Measurements from ENCODE around the gene TRIM54.
"Not testable (repeated sequence)": the region's sequence is repeated elsewhere in the genome, so short reads cannot be mapped to it uniquely, and the experiment has no call there.

The TRIM54 gene

DNA sequence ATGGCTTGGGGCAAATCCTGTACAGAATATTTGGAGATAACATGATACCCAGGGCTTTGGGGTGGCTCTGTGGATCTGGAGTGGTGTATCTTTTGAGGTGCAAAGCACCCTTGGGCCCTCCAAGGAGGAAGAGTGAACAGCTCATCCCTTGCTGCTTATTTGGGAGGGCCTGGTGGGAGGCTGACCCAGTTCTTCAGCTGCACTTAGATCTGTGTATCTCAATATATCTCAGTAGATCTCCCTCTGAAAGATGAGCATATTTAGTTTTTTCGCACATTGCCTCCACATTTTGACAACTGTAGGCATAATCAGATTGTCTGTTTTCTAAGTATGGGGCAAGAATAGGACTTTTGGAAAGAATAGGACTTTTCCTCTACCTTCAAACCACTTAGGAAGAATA, 2.8 kb downstream of the TRIM54 start:
- DNase-seq (ENCODE audit: low read depth): no peak

DNA sequence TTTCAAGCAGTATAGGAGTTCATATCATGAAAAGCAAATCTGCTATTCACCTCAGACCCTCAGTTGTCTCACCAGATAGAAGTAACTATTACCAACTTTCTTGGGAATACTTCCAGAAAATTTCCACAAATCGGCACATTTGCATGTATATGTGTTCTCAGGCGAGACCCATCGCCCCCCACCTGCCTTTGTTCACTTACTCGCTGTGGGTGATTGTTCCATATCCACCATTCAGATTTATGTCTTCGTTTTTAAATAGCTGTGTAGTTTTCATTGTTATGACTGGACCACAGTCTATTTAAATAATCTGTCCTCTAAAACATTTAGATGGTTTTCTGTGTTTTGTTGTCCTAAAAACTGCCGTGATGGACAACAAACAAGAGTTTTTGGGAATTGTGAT, 3.3 kb downstream of the TRIM54 start:
- no peak for DNase-seq (ENCODE audit: low read depth)

DNA sequence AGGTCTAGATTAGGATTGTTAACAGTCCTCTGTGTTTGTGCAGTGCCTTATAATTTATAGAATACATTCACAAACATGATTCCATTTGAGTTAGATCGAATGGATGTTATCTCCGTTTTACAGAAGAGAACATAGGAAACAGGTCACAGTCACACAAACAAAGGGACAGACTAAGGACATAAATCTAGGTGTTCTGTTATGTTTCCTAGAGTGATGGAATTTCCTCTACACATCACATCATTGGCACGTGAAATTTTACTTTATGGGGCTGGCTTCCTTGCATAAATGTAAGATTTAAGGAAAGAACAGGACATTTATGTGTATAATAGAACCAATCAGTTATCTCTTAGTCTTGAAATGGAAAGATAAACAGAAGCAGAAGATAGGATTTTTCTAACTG, 6.4 kb downstream of the TRIM54 start:
- DNase-seq (ENCODE audit: low read depth): no peak

DNA sequence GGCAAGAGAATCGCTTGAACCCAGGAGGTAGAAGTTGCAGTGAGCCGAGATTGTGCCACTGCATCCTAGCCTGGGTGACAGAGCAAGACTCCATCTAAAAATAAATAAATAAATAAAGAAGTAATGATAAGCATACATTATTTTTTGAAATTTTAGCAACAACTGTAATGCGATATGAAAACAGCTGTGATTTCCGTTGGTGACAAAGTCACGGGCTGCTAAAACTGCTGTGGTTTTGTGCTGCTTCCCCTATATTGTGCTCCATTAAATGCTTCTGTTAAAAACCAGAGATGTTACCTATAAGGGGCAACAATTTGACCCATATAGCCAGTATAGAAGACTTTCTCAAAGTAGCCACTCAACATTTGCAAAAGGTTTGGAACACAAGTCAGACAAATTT, 8.3 kb downstream of the TRIM54 start:
- no peak for DNase-seq (ENCODE audit: low read depth)

DNA sequence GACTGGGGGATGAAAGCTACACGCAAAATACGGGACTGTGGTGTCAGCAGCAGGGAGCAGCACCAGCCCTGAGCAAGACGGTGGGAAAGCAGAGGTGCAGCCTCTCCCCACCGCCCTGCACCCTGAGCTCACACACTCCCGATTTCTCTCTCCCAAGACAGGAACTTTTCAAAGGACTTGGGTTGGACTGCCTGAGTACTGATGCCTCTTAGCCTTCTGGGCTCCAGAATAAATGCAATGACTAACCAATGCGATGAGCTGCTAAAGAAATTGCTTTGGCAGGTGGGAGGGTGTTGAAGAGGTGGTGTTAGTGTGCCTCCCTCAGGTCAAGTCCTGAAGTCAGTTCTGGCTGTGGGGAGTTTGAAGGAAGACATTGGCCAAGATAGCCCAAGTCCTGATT, 9.6 kb downstream of the TRIM54 start:
- DNase-seq (ENCODE audit: low read depth): no peak

DNA sequence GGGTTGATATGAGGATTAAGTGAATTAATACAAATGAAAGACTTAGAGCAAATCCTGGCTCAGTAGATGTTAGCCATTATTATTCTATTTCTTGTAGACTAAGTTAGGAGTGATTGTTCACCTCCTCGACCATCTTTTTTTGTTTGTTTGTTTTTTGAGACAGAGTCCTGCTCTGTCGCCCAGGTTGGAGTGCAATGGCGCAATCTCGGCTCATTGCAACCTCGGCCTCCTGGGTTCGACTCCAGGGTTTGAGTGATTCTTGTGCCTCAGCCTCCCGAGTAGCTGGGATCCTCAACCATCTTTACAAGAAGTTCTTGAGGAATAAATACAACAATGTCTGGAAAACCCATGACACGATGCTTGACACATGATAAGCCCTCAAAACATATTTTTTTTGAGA, 12.7 kb downstream of the TRIM54 start:
- DNase-seq (ENCODE audit: low read depth): no peak

DNA sequence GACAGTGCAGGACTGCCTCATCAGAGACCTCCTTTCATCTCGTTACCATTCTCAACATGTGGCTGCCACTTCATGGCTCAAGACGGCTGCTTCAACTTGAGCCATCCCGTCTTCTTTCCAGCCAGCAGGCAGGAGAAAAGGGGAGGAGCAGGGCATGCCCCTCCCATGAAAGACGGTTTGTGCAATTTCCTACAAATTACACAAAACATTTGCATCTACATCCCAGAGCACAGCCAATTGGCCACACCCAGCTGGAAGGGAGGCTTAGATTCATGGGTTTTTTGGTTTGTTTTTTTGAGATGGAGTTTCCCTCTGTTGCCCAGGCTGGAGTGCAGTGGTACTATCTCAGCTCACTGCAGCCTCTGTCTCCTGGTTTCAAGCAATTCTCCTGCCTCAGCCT, 14.3 kb downstream of the TRIM54 start:
- DNase-seq (ENCODE audit: low read depth): no peak

DNA sequence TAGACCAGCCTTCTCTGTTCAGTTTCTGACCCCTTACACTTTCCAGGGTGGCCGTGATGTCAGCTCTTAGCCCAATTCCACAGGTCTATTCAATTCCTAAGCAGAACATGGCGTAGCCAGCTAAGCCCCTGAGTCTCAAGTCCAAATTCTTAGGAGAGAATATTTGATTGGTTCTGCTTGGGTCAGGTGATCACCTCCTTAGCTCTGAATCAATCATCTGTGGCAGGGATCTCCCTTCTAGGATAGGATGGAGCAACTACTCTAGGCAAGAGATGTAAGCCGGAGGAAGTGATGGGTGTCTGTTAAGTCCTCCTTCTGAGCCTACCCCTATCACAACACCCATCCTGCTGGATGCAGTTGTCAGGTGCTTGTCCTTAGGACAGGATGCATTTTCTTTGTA, 15.0 kb downstream of the TRIM54 start:
- DNase-seq (ENCODE audit: low read depth): no peak

DNA sequence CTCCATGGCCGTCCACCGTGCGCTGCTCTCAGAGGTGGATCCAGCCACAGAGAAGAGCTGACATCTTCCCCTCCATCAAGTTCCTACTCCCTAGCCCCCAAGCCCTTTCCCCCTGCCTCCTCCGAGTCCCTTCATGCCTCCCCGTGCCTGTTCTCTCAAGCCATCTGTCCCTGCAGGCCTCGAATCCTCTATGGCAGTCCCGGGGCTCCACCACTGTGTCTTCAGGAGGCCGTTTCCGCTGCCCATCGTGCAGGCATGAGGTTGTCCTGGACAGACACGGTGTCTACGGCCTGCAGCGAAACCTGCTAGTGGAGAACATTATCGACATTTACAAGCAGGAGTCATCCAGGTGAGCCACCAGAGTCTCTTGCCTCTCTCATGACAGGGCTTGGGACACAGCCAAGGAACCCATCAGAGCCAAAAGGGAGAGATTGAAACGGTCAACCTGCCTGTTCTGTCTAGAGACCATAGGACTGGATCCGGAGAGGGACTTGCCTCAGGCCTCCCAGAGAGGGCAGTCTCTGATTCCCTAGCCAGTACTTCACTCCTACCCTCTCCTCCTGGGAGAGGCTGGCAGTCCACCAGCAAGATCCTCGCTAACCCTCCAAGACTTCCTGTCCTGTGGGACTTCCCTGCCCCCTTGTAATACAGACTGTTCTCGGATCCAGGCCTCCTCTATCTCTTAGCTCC, 16.3 kb downstream of the TRIM54 start:
- no peak for DNase-seq (ENCODE audit: low read depth)

DNA sequence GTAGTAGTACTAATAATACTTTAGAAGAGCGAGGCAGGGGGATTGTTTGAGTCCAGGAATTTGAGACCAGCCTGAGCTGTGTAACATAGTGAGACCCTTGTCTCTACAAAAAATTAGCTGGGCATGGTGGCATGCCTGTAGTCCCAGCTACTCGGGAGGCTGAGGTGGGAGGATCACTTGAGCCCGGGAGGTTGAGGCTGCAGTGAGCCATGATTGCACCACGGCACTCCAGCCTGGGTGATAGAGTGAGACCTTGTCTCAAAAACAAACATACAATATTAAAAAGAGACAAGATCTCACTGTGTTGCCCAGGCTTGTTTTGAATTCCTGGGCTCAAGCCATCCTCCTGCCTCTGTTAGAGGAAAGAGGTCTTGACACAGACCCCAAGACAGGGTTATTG, 18.4 kb downstream of the TRIM54 start:
- DNase-seq (ENCODE audit: low read depth): not testable (repeated sequence)

DNA sequence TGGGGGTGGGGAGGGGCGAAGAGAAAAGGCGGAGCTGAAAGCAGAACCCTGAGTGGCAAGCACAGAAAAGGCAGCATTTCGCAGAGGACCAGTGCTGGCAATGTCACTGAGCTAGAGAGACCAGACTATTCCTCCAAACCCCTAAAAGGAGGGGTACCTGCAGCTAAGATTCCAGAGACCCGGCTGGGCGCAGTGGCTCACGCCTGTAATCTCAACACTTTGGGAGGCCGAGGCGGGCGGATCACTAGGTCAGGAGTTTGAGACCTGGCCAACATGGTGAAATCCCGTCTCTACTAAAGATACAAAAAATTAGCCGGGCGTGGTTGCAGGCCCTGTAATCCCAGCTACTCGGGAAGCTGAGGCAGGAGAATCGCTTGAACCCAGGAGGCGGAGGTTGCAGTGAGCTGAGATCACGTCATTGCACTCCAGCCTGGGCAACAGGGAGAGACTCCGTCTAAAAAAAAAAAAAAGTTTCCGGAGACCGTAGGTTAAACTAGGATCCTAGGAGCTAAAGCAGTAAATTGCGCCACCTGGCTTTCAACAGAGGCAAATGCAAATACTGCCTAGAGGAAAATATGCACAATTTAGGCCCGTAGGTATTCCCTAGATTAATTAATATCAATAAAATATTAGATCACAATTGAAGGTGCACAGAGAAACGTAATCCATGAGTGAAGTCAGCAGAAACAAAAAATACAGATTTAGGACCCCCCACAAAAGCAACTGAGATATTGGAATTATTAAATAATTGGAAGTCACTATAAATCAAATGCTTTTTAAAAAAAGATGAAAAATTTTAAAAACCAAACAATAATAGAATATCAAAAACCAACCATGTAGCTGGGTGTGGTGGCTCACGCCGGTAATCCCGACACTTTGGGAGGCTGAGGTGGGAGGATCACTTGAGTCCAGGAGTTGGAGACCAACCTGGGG, 21.1 kb downstream of the TRIM54 start:
- DNase-seq (ENCODE audit: low read depth): no peak

DNA sequence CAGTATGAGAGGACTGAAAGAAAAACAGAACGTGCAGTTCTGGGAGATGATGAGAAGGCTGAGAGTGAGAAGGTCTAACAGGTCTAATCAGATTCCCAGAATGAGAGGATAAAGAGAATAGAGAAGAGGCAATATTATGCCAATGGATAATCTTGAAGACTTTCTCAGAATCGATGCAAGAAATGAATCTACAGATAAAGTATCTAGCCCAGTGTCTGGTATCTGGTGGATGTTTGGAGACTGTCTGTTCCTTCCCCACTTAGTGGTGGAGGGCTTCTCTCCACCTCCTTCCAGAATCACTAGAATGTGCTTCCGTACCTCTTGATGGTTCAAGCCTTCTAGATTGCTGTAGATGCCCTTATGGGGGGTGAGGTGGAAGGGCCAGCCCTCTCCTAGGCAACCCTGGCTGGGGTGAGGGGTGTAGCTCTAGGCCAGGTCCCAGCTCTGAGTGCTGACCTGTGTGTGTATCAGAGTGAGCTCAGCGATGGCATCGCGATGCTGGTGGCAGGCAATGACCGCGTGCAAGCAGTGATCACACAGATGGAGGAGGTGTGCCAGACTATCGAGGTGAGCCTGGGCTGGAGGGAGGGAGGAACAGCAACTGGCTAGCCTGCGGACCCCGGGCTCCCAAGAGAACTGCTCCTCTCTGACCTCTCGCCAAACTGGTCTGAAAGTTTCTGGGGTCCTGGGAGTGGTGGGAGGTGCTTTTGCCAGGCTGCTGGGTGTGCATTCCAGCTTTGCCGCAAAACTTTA, 22.4 kb downstream of the TRIM54 start:
- no peak for DNase-seq (ENCODE audit: low read depth)

DNA sequence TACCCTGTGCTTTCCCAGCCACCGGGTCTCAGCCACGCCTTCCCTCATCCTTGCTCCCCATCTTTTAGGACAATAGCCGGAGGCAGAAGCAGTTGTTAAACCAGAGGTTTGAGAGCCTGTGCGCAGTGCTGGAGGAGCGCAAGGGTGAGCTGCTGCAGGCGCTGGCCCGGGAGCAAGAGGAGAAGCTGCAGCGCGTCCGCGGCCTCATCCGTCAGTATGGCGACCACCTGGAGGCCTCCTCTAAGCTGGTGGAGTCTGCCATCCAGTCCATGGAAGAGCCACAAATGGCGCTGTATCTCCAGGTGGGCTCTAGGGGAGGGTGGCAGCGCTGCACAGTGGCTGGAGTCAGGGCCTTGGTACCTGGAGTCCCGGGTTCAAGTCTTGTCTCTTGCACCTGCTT, 23.3 kb downstream of the TRIM54 start:
- DNase-seq (ENCODE audit: low read depth): no peak

DNA sequence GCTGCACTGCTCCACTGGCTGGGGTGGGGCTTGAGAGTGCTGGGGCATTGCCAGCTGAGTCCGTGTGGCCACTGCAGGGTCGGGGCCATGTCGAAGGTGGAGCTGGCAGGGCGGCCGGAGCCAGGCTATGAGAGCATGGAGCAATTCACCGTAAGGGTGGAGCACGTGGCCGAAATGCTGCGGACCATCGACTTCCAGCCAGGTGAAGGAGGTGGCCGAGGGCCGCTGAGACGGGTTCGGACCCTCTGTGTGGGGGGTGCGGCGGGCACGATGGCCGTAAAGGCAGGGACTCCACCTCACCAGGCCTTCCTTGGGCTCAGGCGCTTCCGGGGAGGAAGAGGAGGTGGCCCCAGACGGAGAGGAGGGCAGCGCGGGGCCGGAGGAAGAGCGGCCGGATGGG, 23.9 kb downstream of the TRIM54 start:
- DNase-seq (ENCODE audit: low read depth): no peak

DNA sequence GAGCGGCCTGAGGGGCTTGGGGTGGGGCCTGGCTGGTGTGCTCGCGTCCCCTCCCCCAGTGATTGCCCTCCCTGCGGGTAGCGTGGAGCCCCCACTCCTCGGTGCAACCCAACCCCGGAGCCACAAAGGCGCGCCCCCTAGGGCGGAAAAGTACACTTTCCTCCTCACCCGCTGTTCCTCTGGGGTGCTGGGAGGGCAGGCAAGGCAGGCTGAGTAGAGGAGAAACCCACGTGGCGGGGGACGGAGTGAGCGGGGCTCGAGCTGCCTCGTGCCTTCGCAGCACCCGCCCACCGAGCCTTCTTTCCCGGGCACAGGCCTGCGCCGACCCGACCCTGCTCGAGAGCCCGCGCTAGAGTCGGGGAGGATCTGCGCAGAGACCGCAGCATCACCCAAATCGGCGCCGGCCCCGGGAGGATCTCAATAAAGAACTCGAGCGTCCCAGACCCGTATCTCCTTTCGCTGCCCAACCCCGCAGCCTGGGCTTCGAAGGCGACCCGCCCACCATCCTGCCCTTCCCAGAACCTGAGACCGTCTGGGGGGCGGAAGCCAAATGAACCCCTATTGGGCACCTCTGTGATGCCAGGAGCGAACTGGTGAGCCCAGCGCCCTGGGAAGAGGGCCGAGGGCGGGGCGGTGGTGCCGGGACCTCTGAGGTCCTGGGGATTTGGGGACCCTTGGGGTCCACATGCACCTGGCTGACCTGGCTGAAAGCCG, 24.5 kb downstream of the TRIM54 start:
- peak; percentile 33 for DNase-seq (ENCODE audit: low read depth)

DNA sequence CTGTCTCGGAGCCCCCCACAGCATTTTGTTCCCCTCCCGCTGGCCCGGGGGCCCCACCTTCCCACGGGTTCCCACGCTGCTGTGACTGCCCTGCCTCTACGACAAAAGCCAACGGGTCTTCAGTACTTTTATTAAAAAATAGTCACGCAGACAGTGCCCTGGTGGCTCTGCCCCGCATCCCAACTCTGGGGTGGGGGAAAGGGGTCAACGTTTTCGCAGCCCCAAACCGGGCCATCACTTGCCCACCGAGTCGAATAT, 25.0 kb downstream of the TRIM54 start:
- DNase-seq (ENCODE audit: low read depth): no peak

DNA sequence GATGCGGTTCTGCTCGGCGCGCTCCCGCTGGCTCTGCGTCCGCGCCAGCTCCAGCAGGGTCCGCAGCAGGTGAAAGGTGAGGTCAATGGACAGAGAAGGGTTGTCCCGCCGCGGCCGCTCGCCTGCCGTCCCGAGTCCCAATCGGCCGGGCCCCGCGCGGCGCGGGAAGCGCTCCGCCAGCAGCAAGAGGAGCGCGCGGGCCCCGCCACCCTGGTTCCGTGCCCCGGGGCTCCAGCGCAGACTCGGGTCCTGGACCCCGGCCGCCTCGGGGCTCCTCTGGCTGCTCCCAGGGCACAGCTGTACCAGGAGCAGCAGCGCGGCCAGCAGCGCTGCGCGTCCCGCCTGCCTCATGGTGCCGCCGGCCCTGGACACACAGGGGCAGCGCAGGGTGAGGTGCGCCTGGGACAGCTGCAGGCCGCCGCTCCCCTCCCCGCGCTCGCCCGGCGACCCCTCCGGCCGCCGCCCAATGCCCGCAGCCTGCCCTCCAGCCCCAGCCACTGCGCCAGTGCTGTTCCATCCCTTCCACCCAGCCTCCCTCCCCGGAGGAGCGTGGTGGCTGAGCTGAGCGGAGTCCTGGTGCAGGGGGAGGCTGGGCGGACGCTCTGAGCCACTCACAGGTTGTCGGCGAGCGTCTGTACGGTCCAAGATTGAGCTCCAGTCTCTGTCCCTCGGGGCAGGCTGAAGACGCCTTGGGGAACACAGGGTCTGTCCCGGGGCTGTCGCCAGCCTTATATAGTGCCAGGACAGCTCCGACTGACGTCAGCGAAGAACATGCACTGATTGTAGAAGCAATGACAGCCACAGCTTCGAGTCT, 25.5 kb downstream of the TRIM54 start:
- no peak for DNase-seq (ENCODE audit: low read depth)

DNA sequence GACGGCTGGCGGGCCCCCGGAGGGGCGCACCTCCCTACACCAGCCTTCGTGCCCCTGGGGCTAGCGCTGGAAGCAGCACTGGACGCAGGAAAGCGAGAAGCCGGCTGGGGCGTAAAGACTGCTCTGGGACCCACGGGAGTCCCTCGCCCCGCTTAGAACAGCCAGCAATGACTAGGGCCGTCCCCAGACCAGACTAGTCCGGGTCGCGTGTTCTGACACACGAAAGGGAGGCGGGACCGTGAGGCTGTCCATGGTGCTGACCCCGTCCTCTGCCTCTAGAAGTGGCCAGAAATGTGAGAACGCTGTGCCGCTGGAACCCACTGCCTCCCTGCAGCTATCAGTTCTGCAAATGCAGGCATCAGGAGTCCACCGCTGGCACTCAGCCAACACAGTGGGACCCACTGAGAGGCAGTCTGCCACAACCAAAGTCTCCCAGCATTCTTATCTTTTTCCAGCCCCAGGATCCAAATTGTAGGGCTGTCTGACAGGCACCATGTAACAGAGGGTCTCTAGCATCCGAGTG, 26.2 kb downstream of the TRIM54 start, which contains the start of gene UCN:
Gene UCN (minus strand): TSS at position 87 of the 523 bp plus-strand sequence. CDS start 550 bp downstream, outside the sequence.
- no peak for DNase-seq (ENCODE audit: low read depth)

DNA sequence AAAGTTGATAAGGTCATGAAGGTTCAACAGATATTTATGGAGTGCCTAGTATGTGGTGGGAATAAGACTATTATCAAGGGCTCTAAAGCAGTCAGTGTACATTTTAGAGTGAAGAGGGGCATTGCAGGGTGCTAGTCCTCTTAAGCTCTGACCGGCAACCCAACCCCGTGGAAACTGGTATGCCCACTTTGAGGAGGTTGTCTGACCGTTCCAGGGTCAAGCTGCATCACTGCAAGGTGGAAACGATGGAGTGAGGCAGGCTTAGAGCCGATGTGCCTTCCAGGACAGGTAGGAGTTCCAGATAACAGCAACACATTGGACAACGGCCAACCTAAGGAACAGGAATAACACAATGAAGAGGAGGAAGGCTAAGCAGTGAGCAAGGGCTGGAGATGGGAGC, 27.4 kb downstream of the TRIM54 start:
- DNase-seq (ENCODE audit: low read depth): no peak

DNA sequence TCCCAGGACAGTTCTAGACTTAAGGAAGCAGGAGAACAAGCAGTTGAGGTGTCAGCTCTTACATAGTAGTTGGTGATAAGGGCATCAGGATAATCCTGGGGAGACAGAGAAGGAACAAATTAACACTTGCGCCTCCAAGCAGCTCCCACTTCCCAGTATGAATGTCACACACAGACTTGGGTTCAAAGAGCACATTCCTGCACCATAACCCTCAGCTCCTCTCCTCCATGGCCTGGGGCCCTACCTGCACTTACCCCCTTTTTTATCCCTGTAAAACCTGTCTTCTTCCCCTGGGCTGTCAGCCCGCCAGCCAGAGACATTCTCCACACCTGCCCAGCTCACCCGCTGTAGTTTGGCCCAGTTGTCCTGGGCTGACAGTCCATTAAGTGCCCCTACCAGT, 29.9 kb downstream of the TRIM54 start:
- no peak for DNase-seq (ENCODE audit: low read depth)
